ENCODE measurements around the gene SERPINB11. TPM values are rescaled to one million over a fixed set of nuclear protein-coding genes. Genes with fewer than 3 reads are reported as not detected.
"Not testable (repeated sequence)": the region's sequence is repeated elsewhere in the genome, so short reads cannot be mapped to it uniquely, and the experiment has no call there.

SERPINB11 gene, protein sequence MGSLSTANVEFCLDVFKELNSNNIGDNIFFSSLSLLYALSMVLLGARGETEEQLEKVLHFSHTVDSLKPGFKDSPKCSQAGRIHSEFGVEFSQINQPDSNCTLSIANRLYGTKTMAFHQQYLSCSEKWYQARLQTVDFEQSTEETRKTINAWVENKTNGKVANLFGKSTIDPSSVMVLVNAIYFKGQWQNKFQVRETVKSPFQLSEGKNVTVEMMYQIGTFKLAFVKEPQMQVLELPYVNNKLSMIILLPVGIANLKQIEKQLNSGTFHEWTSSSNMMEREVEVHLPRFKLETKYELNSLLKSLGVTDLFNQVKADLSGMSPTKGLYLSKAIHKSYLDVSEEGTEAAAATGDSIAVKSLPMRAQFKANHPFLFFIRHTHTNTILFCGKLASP
- total RNA-seq: not detected
- long read RNA-seq: 0 reads

DNA sequence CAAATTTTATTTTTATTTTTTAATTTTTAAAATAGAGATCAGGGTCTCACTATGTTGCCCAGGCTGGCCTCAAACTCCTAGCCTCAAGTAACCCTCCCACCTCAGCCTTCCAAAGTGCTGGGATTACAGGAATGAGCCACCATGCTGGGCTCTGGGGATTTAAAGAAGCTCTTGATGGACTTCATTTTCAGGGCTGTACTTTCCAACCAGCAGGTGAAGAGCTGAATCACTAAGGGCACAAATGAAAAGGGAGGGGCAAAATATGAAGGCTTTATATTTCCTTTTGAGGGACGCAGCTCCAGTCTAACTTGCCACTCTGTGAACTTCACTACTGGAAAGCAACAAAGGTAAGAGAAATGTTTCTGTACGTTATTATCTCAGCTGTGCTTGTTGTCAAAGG is at the start of gene SERPINB11:
SERPINB11 (plus strand) TSS at position 301 of the 400 bp plus-strand sequence. CDS start 7,234 bp downstream, outside the sequence.
- TF ChIP-seq, protein P1, sequence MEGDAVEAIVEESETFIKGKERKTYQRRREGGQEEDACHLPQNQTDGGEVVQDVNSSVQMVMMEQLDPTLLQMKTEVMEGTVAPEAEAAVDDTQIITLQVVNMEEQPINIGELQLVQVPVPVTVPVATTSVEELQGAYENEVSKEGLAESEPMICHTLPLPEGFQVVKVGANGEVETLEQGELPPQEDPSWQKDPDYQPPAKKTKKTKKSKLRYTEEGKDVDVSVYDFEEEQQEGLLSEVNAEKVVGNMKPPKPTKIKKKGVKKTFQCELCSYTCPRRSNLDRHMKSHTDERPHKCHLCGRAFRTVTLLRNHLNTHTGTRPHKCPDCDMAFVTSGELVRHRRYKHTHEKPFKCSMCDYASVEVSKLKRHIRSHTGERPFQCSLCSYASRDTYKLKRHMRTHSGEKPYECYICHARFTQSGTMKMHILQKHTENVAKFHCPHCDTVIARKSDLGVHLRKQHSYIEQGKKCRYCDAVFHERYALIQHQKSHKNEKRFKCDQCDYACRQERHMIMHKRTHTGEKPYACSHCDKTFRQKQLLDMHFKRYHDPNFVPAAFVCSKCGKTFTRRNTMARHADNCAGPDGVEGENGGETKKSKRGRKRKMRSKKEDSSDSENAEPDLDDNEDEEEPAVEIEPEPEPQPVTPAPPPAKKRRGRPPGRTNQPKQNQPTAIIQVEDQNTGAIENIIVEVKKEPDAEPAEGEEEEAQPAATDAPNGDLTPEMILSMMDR (IDR thresholded peaks at IDR 0.05): no peak
- TF ChIP-seq POLR2A (IDR thresholded peaks at IDR 0.05): no peak
- intact Hi-C loops (cut with DNase I): no loop called here
- 82% methylated on average over 2 of the region's 2 CpGs for WGBS (ENCODE audit: insufficient coverage, low coverage, low lambda C conversion rate, missing lambda C conversion rate)
- Histone ChIP-seq H3K27ac (no peak within 1 kb of the TSS), H3K27me3 (no peaks in the 10 kb centered on the region), H3K9me3 (no peaks in the 10 kb centered on the region), H3K36me3 (no peaks in the 10 kb centered on the region), H3K4me3 (no peak within 1 kb of the TSS), H3K4me1 (no peaks in the 10 kb centered on the region)
- no peak for DNase-seq
- ATAC-seq: no peak

DNA sequence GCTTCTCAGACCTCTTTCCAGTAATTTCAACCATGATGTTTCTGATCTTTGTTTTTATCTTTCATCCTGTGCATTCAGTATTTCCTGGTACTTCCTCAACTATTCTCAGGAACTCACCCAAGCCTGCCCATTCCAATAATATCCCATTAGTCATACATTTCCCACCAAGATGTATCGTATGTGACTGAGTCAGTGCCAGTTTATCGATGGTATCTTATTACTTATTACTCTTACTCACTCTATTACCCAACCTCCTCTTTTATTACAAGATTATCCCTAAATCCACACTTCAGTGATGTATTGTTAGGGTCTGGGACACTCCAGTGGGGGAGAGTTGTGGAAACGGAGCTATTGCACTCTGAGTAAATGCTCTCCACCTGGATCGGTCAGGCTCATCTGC is 43.8 kb upstream of the SERPINB11 start:
- intact Hi-C loops (cut with DNase I); DNase-seq; H3K9me3 ChIP-seq; H3K4me1 ChIP-seq; H3K4me3 ChIP-seq; H3K27me3 ChIP-seq; H3K27ac ChIP-seq; H3K36me3 ChIP-seq; ATAC-seq: not testable (repeated sequence)
- WGBS (ENCODE audit: insufficient coverage, low coverage, low lambda C conversion rate, missing lambda C conversion rate): 82% methylated on average over 4 of the region's 4 CpGs

DNA sequence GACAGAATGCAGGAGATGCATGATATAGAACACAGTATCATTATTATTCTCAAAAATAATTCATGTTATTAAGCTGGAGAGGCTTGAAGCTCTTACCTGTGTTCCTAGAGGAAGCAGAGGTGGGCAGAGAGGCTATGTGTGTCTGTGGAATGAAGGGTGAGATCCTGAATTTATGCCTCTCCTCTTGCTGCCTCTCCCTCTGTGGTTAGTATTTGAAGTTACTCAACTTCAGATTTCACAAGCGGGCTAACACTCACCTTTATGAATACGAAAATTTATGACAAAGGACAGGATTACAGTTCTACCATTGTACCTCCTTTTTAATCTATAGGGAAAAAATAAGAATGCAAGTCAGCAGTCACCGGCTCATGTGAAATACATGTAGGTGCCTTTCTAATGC is 41.0 kb upstream of the SERPINB11 start, which contains the start of gene SERPINB3:
SERPINB3 (minus strand) TSS at position 144 of the 400 bp plus-strand sequence. CDS start 677 bp downstream, outside the sequence.
- DNase-seq; H3K4me1 ChIP-seq; H3K27me3 ChIP-seq; H3K36me3 ChIP-seq; intact Hi-C loops (cut with DNase I); ATAC-seq; H3K9me3 ChIP-seq; H3K27ac ChIP-seq; H3K4me3 ChIP-seq: not testable (repeated sequence)
- WGBS (ENCODE audit: insufficient coverage, low coverage, low lambda C conversion rate, missing lambda C conversion rate): 44% methylated on average over 2 of the region's 3 CpGs

DNA sequence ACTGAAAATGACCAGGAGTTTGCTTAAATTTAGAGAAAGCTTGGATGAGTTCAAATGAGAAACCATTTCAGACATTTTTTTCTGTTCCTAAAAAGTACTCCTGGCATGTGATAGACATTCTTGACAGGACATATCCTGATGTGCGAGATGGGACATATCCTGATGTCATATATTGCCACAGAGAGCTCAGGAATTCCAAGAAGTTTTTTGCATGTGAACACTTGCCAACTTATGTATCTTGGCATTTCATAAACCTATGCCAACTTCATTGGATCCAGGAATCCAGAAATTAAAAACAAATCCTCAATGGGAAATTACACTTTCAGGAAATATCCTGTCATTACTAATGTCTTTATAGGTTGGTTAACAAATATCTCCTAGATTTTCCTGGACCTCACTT is 38.2 kb upstream of the SERPINB11 start:
- intact Hi-C loops (cut with DNase I): no loop called here
- 78% methylated on average over 1 of the region's 1 CpG for WGBS (ENCODE audit: insufficient coverage, low coverage, low lambda C conversion rate, missing lambda C conversion rate)
- H3K27me3 ChIP-seq: no peaks in the 10 kb centered on the region
- H3K9me3 ChIP-seq: no peaks in the 10 kb centered on the region
- no peak overlapping the region for H3K27ac ChIP-seq
- no peak for DNase-seq
- no peak overlapping the region for H3K4me3 ChIP-seq
- ATAC-seq: no peak
- TF ChIP-seq, protein P1 (IDR thresholded peaks at IDR 0.05): no peak
- TF ChIP-seq POLR2A (IDR thresholded peaks at IDR 0.05): no peak
- no peaks in the 10 kb centered on the region for H3K36me3 ChIP-seq
- H3K4me1 ChIP-seq: no peaks in the 10 kb centered on the region

DNA sequence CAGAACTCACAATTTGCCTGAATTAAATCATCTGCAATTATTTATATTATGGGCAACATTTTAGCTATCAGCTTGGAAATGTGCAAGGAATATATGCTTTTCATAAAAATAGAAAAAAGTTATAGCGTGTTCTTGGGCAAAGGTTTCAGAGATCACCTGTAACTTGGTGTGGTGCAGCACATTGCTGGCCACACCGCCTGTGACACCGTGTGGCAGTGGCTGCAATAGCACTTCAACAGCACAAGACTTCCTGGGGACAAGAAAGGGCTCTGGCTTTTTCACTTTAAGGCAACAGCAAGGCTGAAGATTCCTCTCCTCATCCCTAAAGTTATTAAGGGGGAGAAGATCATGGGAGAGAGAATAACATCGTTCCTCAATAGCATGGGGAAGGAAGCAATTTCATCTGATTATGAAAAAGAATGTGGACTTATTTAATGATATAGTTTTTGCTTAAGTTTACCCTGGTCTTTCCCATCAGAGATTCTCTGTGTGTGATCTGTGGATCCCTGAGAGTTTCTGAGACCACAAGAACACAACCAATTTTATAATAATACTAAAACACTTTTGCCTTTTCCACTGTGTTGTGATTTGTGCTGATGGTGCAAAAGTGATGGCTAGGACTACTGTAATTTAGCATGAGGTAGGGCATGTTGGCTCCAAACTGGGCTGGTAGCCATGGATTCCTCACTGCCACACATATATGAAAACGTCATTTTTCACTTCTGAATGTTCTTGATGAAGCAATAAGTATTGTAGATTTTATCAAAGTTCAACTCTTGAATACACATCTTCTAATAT is 26.0 kb upstream of the SERPINB11 start:
- WGBS (ENCODE audit: insufficient coverage, low coverage, low lambda C conversion rate, missing lambda C conversion rate): 7% methylated on average over 5 of the region's 5 CpGs
- Histone ChIP-seq H3K4me3 (no peak overlapping the region), H3K27ac (no peak overlapping the region), H3K9me3 (no peaks in the 10 kb centered on the region), H3K36me3 (no peaks in the 10 kb centered on the region), H3K27me3 (no peaks in the 10 kb centered on the region), H3K4me1 (peaks cover 0 to 9% (median 2%) of the 10 kb centered on the region in 4 donors)
- peak; percentile 82 to 94 (median 86) for ATAC-seq
- peak; percentile 34 to 63 (median 49) for DNase-seq
- no peak for TF ChIP-seq POLR2A (IDR thresholded peaks at IDR 0.05)
- TF ChIP-seq, protein P1 (IDR thresholded peaks at IDR 0.05): peak; percentile 39 to 60 (median 52)
- intact Hi-C loops (cut with DNase I): no loop called here

Data from right lobe of liver (tissue), 6 donors.